Ovary (tissue), 9 donors: ENCODE results near the gene SEMA3B. TPM values are rescaled to one million over a fixed set of nuclear protein-coding genes. Genes with fewer than 3 reads are reported as not detected.

Experiments
- DNase-seq, 5 donors: peaks; one replicate each; pipeline ENCODE4 v3.0.0-alpha.2; 2019 to 2020
- H3K27ac ChIP-seq, 2 donors: fragments of 200-600 bp; one replicate each; pipeline versions ENCODE4 v1.5.1 to v1.8.0; 2019 to 2022
- H3K27me3 ChIP-seq: fragments of 200-600 bp; one replicate; pipeline ENCODE4 v1.8.0; 2022
- H3K36me3 ChIP-seq: fragments of 200-600 bp; sonication (generic); one replicate; pipeline ENCODE4 v1.5.1; 2019
- H3K4me1 ChIP-seq: one replicate; pipeline ENCODE4 v1.8.1; 2013; ENCODE audit warnings: mild to moderate bottlenecking, moderate library complexity; ENCODE audit not compliant: insufficient read depth
- H3K4me3 ChIP-seq: fragments of 200-600 bp; sonication (generic); one replicate; pipeline ENCODE4 v1.5.1; 2017
- H3K9me3 ChIP-seq, 2 donors: fragments of 200-600 bp in 1 of 2; sonication (generic) in 1 of 2; one replicate each; pipeline versions ENCODE4 v1.5.1 to v1.8.1; 2013 to 2019; ENCODE audit warnings: mild to moderate bottlenecking in 1 of 2, moderate library complexity in 1 of 2
- EP300 ChIP-seq: sonication (generic); formaldehyde crosslinking; IDR thresholded peaks from one replicate; pipeline ENCODE4 v1.6.1; 2017; ENCODE audit warnings: antibody characterized with exemption
- POLR2A ChIP-seq: fragments of 450-650 bp; IDR thresholded peaks from one replicate; pipeline ENCODE4 v1.6.1; 2017; ENCODE audit warnings: antibody characterized with exemption, mild to moderate bottlenecking, moderate library complexity
- WGBS, 3 donors: extraction: QIAGEN DNeasy Blood & Tissue Kit in 1 of 3; methylation state at CpG; one replicate each; pipeline versions ENCODE4 v1.1.5 to v1.1.7; 2013 to 2017; 5-methylcytosine and 5-hydroxymethylcytosine counted together
- intact Hi-C, 4 donors: fragments of 100-400 bp; cut with DNase I; formaldehyde crosslinking; loops; one replicate each; pipeline versions ENCODE4 v1.11.0 to v1.15.1; 2022 to 2023
- polyA plus RNA-seq, 2 donors: library from polyadenylated mRNA; stranded (reverse); fragments of 200-250 nt in 1 of 2; fragments of 350-450 nt in 1 of 2; fragmentation: Illumina TruSeq in 1 of 2; extraction: RNeasy Lipid Tissue Mini Kit (QIAGEN cat#74804) in 1 of 2; gene quantifications; one replicate each; pipeline ENCODE4 v1.2.3, GENCODE V29; 2013 to 2014
- total RNA-seq, 7 donors: library from RNA; depleted of rRNA in 2 of 7; stranded (reverse); fragments of >200 nt in 2 of 7; fragmentation: NEBNext Ultra II Directional in 3 of 7; extraction: Animal tissue kit (Norgen Biotek cat#: 25700) in 3 of 7; gene quantifications; one replicate each; pipeline versions ENCODE4 v1.1.0 to v1.2.4, GENCODE V29; 2016 to 2023
- TF ChIP-seq, protein P1 (sequence below), 3 donors: fragments of 450-650 bp in 2 of 3; fragments of 200-600 bp in 1 of 3; IDR thresholded peaks; one replicate each; pipeline versions ENCODE4 v1.5.1 to v1.8.0; 2016 to 2022; ENCODE audit warnings: antibody characterized with exemption in 3 of 3, mild to moderate bottlenecking in 1 of 3
- donor health status: DM: no; HTN: no; CAD: no; lungs with moderate emphysema.
- donor health status: DM: no; HTN: no; CAD: no.
- donor health status: Bipolar disorder and iron deficiency.
- donor health status: DM: yes; HTN: yes; CAD: no.
- donor health status: DM: no; HTN: no; CAD: no.
- donor health status: DM: yes; HTN: yes; CAD: no.

SEMA3B gene
- total and polyA plus RNA-seq, 9 donors, result 5.0 to 224 (median 51.1) TPM

DNA sequence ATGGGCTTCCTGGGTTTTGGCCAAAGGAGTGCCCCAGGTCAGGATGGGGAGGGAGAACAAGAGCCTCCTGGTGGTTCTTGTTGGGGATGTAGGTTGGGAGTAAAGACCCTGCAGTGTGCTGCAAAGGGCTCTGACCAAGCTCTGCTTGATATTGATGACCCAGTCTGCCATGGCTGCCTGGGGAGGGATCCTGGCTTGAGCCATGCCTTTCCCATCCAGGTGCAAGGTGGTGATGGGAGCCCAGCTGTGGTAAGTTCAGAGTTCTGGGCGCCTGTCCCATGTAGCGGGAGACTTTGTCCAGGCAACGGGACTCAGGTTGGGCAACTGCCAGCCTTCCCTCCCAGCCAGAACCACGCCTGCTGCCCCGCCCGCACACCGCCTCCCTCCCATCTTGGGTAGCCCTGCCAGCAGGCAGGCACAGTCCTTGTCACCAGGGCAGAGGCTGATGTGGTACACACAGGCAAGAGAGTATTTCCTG, 30.4 kb upstream of the SEMA3B start:
- H3K36me3 ChIP-seq, result no peaks in the 10 kb centered on the region
- H3K9me3 ChIP-seq, result no peaks in the 10 kb centered on the region
- no peak for TF ChIP-seq EP300
- TF ChIP-seq, protein P1, sequence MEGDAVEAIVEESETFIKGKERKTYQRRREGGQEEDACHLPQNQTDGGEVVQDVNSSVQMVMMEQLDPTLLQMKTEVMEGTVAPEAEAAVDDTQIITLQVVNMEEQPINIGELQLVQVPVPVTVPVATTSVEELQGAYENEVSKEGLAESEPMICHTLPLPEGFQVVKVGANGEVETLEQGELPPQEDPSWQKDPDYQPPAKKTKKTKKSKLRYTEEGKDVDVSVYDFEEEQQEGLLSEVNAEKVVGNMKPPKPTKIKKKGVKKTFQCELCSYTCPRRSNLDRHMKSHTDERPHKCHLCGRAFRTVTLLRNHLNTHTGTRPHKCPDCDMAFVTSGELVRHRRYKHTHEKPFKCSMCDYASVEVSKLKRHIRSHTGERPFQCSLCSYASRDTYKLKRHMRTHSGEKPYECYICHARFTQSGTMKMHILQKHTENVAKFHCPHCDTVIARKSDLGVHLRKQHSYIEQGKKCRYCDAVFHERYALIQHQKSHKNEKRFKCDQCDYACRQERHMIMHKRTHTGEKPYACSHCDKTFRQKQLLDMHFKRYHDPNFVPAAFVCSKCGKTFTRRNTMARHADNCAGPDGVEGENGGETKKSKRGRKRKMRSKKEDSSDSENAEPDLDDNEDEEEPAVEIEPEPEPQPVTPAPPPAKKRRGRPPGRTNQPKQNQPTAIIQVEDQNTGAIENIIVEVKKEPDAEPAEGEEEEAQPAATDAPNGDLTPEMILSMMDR (IDR thresholded peaks at IDR 0.05), result no peak
- TF ChIP-seq POLR2A, result no peak
- H3K4me3 ChIP-seq, result peak overlapping the region; percentile 69
- intact Hi-C loops, result no loop called here
- DNase-seq, result peak in 4 of 5 donors; percentile 66 to 68 (median 66)
- peak overlapping the region; percentile 71 to 80 for H3K27ac ChIP-seq
- 59 to 68% (median 63%) methylated on average over 6 to 7 of the region's 7 CpGs for WGBS, 3 donors
- no peaks in the 10 kb centered on the region for H3K27me3 ChIP-seq
- H3K4me1 ChIP-seq, result peaks cover 14% of the 10 kb centered on the region

DNA sequence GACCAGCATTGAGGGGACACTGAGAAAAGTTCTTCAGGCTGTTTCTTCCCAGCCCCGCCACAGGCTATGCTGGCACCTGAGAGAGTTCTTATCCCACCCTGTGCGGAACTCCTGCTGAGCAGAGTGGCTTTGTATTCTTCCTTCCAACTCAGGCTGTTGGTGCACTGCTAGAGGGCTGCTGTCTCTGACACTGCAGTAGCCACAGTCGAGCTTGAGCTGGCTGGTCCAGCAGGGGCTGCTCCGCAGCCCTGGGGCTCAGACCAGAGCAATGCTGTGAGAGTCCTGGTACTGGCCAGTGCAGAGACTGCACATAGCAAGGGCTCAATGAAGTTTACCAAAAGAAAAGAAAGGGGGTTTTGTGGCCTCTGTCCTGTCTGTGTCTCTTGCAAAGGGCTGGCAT, 29.3 kb upstream of the SEMA3B start:
- TF ChIP-seq, protein P1 (IDR thresholded peaks at IDR 0.05), result no peak
- TF ChIP-seq POLR2A (no peak), EP300 (no peak)
- Histone ChIP-seq H3K27ac (no peak overlapping the region), H3K4me1 (peaks cover 14% of the 10 kb centered on the region), H3K36me3 (no peaks in the 10 kb centered on the region), H3K27me3 (no peaks in the 10 kb centered on the region), H3K4me3 (no peak overlapping the region), H3K9me3 (no peaks in the 10 kb centered on the region)
- no peak for DNase-seq
- intact Hi-C loops, result no loop called here
- WGBS, 3 donors, result 72 to 78% (median 73%) methylated on average over 4 of the region's 4 CpGs

DNA sequence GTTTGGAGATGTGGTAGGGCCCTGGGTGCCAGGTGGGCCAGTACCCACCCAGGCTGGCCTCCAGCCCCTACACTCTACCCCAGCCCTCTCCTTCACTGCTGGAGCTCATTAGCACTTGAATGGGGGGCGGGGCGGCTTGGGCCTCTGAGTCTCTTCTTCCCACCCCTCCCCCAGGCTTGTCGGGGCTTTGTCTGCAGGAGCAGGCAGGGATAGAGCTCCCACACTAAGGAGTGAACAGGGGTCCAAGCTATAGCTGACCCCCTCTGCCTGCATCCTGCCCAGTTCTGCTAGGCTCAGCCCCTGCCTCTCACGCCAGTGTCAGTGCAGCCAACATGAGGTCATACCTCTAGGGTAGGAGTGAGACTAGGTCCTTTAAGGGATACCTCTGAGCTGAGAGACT, 27.8 kb upstream of the SEMA3B start:
- peak overlapping the region in 1 of 2 donors; percentile 18 for H3K27ac ChIP-seq
- no peaks in the 10 kb centered on the region for H3K9me3 ChIP-seq
- TF ChIP-seq, protein P1 (IDR thresholded peaks at IDR 0.05), result no peak
- TF ChIP-seq POLR2A, result no peak
- TF ChIP-seq EP300, result no peak
- H3K36me3 ChIP-seq, result no peaks in the 10 kb centered on the region
- no peak for DNase-seq
- intact Hi-C loops, result no loop called here
- H3K4me3 ChIP-seq, result no peak overlapping the region
- no peaks in the 10 kb centered on the region for H3K27me3 ChIP-seq
- WGBS, 3 donors, result 70 to 79% (median 72%) methylated on average over 4 of the region's 4 CpGs
- peaks cover 23% of the 10 kb centered on the region for H3K4me1 ChIP-seq

DNA sequence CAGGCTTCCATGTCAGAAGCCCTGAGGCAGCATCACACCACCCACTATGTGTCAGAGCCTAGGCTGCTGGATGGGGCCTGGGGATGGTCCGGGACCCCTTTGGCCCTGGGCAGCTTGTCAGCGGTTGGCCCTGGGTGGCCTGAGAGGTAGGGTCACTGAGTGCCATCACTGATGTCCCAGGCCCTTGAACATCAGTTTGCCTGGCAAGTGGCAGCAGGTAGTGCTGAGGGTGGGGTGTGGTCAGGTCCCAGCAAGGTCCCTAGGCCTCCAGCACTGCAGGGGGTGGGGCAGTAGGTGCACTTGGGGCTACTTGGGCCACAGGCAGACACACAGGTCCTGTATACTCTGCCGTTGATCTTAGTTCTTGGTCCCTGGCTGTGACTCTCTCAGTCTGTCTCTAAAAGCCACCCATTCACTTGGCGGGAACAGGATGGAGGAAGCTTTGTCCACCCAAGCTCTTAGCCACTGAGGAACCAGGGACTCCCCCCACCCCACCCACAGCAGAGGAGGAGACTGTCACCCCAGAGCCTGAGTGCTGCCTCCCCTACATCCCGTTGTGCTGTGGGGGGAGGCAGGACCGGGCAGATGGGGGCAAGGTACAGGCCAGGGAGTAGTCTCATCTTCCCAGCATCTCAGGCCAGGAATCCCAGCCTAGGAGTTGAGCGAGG, 27.1 kb upstream of the SEMA3B start:
- Histone ChIP-seq H3K36me3 (no peaks in the 10 kb centered on the region), H3K9me3 (no peaks in the 10 kb centered on the region), H3K27ac (peak overlapping the region; percentile 18 to 52), H3K4me3 (no peak overlapping the region), H3K4me1 (peaks cover 26% of the 10 kb centered on the region), H3K27me3 (no peaks in the 10 kb centered on the region)
- 57 to 75% (median 67%) methylated on average over 7 of the region's 7 CpGs for WGBS, 3 donors
- intact Hi-C loops, result no loop called here
- no peak for DNase-seq
- TF ChIP-seq EP300 (no peak), POLR2A (no peak)
- TF ChIP-seq, protein P1 (IDR thresholded peaks at IDR 0.05), result no peak
